Left kidney (tissue), 2 donors: Measurements from ENCODE around the gene PIGK. TPM values are rescaled to one million over a fixed set of nuclear protein-coding genes. Genes with fewer than 3 reads are reported as not detected.
"Not testable (repeated sequence)": the region's sequence is repeated elsewhere in the genome, so short reads cannot be mapped to it uniquely, and the experiment has no call there.

ENCODE experiments used
- DNase-seq: peaks from one replicate; pipeline ENCODE4 v3.0.0-alpha.2; 2013
- polyA plus RNA-seq: library from polyadenylated mRNA; unstranded; fragments of 120-200 nt; gene quantifications from one replicate; pipeline ENCODE4 v1.2.1, GENCODE V29; 2013; ENCODE audit not compliant: insufficient read length

Gene PIGK
- polyA plus RNA-seq, 1 donor: 49.0 TPM

DNA sequence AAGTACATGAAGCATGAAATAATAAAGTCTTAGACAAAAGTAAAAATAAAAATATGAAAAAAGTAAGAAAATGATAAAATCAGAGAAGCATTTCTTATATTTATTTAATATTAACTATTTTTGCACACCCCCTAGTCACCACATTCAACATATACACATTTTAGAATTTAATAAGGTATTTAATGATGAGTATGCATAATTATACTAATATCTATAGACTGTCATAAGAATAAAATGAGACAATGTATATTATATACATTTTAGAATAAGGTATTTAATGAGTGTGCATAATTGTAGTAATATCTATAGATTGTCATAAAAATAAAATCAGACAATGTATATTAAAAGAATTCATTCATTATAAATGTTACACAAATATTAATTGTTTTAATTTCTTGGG lies 18.9 kb downstream of the PIGK start:
- no peak for DNase-seq

DNA sequence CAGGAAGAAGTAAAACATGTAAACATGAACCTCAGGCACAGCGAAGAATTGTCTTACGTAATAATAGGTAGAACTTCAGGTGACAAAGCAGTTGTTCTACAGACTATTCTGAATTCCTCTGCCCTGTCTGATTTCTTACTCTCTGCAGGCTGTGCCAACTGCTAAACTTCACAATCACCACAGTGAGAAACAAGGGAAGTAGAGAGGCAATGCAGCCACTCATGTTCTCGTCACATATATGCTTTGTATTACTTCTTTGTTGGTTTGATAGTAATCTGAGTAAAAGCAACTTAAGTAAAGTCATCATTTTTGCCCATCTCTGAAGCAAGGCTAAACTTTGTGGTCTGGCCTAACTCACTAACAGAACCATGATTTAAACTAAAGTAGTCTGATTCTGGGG lies 21.9 kb downstream of the PIGK start:
- no peak for DNase-seq

DNA sequence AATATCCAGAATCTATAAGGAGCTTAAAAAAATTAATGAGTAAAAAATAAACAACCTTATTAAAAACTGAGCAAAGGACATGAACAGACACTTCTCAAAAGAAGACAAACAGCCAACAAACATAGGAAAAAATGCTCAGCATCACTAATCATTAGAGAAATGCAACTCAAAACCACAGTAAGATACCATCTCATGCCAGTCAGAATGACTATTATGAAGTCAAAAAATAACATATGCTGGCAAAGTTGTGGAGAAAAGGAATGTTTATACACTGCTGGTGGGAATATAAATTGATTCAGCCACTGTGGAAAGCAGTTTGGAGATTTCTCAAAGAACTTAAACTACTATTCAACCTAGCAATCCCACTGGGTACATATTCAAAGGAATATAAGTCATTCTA lies 25.3 kb downstream of the PIGK start:
- DNase-seq: no peak

DNA sequence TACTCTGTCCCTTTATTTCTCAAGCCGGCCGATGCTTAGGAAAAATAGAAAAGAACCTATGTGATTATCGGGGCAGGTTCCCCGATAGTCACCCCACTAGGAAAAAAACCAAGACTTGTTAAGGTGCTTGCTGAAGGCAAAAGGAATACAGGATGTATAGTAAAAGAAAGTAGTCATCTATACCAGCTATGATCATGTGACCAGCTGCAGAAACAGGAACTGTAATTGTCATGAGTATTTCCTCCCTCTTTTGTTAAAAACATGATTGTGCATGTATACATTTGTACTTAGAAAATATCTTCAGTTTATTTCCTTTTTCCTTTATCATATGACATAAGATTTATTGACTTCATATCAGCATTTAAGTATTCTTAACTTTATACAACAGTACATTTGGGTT lies 30.5 kb downstream of the PIGK start:
- no peak for DNase-seq

DNA sequence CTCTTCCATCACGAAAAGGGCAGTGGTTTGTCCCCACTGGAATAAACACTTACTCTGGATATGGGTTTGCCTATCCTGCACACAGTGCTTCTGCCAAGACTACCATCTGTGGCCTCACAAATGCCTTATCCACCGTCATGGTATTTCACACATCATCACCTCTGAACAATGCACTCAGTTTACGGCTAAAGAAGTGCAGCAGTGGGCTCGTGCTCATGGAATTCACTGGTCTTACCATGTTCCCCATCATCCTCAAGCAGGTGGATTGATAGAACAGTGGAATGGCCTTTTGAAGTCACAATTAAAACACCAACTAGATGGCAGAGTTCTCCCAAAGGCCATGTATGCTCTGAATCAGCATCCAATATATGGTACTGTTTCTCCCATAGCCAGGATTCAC lies 32.3 kb downstream of the PIGK start:
- DNase-seq: not testable (repeated sequence)

DNA sequence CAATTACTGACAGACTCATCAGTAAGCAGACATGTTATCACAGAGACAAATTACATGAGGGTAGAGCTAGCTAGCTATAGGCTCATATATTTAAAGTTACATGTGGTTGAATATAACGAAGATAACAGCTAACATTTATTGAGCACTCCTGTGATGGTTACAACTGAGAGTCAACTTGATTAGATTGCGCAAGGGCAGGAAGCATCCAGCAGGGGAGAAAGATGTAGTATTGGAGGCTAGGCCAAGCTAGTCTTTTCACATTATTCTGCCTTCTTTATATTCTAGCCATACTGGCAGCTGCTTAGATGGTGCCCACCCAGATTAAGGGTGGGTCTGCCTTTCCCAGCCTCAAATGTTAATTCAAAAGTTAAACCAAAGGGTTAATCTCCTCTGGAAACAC lies 37.1 kb downstream of the PIGK start:
- DNase-seq: no peak

DNA sequence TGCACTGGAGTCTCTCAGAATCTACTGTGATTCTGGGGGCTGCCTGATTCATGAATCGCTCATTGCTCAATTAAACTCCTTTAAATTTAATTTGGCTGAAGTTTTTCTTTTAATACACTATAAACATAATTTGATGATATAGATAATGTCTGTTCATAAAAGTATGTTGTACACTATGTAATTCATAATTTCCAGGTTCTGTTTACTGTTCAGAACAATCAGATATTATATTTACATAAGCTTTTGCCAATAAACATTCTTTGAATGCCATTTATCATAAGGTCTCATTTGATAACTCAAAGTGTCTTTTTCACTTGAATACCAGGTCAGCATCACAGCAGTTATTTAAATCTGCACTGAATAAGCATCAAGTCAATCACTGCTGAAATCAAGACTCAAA lies 39.6 kb downstream of the PIGK start:
- DNase-seq: no peak

DNA sequence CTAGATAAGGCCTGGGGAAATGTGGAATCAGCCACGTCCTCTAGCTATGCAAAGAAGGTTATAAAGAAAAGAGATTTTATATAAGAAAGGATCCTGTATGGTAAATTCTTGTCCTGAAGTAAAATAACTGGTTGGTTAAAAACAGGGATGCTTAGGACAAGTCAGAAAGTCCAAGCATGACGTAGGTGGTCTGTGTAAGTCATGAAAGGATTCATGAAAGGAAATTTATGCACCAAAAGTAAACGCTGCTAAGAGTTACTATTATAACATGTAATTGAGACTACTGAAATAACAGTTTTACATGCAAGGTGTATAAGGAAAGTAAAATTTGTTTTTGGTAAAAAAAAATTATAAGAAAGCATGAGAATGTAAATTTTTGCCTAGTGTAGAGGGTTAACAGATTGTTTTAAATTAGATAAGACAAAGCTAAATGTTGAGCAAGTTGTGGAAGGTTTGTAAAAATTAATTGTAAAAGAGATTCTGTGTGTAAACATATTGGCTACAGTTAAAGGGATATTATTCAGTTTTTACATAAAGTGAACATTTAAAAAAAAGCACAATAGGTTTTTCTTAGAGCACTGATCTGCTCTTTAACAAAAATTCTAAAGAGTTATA lies 43.9 kb downstream of the PIGK start:
- no peak for DNase-seq

DNA sequence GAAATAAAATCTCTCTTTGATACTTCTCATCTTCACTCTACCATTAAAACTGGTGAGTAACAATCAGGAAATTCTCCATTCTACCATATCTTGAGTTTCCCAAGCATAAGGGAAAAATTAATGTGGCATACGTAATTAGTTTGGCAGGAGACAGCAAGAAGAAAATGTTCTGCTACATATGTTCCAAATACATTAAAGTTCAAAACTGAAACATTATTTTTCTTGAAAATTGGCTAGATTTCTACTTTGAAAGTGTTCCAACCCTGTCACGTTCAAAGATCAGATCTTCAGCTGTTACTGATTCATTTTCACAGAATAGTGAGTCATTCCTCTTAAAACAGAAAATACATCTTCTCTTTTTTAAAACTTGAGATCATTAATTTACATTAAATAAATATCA lies 48.5 kb downstream of the PIGK start:
- DNase-seq: peak; percentile 8

DNA sequence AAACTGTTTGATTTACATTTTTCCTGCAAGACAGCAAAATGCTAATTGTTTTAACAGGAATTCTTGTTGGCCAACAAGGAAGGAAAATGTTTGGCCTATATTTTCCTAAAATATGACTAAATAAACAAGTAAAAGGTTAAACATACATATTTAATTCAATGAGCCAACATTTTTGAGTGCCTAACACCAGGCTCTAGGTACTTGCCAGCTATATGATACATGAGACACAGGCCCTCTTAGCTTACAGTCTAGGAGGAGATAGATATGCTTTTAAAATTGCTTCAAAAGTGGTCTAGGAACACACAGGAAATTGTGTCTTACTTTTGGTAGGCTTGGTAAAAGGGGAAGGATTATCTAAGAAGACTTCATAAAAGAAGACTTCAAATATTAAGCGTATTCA lies 50.9 kb downstream of the PIGK start:
- no peak for DNase-seq

DNA sequence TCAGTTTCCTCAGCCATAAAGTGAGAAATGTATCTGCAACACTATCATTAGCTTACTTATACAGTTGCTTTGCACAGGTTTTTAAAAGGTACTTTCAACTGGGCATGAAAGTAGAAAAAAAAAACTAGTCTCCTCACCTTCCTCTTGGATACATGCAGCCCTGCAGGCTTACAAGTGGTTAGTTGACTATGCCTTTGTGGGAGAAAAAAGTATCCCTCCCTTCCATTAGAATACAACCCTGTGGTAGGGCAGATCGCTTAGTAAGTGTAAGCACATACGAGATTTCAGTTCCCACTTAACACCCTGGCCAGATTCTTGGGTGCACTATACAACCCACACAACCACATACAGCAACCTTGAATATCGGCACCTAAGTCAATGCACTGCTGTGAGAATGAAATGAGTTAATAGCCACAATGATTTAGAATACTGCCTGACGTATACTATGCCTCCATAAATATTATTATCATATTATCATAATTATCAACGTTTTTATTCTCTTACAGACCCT lies 54.7 kb downstream of the PIGK start:
- DNase-seq: no peak

DNA sequence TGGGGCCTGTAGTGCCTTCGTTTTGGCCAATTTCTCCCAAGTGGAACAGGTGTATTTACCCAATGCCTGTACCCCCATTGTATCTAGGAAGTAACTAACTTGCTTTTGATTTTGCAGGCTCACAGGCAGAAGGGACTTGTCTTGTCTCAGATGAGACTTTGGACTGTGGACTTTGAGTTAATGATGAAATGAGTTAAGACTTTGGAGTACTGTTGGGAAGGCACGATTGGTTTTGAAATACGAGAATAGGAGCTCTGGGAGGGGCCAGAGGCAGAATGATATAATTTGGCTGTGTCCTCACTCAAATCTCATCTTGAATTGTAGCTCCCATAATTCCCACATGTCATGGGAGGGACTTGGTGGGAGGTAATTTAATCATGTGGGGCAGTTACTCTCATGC lies 59.5 kb downstream of the PIGK start:
- not testable (repeated sequence) for DNase-seq

DNA sequence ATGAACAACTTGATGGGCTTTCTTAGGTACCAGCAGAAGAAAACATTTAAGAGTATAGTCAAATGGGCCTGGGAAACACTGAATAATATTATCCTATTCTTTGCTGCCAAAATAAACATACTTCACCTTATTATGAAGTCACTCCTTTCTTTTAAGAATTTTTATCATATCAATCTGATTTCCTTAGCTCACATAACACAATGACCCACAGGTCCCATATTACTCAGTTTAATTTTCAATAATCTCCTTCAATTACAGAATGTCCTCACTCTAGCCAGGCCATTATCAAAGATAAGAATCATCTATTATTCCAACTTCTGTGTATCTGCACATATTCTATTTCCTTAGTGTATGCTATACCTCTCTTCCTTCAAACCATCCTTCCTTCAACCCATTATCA lies 63.0 kb downstream of the PIGK start:
- DNase-seq: no peak

DNA sequence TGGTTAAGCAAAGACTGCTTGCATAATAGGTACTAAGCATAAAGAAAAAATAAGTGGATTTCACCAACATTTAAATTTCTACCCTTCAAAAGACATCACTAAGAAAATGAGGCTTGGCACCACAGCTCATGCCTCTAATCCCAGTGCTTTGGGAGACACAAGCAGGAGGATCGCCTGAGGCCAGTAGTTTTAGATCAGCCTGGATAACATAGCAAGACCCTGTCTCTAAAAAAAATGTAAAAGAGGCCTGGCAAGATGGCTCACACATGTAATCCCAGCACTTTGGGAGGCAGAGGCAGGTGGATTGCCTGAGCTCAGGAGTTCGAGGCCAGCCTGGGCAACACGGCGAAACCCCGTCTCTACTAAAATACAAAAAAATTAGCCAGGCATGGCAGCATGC lies 73.0 kb downstream of the PIGK start:
- DNase-seq: no peak

DNA sequence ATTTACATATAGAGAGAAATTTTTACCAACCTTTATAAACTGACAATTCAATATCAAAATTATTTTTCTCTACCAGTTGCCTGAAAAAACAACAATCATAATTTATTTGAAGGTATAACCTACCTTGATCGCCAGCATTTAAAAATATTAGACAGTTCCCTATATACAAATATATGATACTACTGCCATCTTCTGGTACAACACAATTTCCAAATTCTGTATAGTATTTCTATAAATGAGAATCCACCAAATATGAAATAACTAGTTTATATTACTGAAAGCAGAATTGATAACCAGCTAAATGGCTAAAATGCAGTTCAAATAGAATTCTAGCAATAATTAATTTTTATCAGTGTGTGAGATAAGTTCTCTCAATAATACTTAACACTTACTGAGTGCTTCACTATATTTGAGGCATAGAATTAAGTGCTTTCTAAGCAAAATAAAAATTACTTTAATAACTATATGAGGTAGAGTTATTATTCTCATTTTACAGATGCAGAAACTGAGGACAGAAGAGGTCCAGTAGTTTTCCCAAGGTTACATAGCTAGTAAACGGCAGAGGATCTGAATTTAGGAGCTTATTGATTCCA lies 75.6 kb downstream of the PIGK start:
- no peak for DNase-seq

DNA sequence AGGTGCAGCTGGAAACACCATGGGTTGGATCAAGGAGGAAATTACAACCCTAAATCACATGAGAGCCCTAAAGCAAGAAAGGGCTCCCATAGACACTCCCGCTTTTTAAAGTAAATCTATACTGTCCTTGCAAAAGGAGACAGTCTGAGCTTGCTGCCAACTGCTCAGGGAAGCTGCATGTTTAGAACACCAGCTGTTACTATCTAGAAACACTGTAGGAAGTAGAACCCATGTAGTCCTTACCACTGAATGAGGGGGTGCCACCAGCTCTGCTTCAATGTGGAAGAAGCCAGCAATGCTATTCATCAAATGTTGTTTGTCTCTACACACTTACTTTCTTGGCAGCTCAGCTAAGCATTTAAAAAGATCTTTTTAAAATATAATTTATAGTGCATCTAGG lies 79.8 kb downstream of the PIGK start:
- DNase-seq: no peak

DNA sequence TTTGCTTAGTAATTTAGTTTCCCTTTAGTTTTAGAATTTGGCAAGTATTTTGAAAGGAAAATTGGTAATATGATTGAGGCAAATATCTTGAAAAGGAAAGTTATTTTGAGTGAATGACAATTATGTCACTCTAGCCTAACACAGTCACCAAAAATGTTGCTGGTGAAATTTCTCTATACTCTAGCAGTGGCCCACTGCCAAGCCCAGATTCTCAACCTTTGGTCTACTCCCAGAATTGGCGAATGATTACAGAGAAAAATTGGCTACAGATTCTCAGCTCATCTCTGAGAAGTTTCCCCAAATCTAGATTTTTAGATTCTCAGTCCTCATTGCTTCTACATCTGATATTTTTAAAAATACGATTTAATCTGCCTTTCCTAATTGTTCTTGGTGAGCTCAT lies 84.9 kb downstream of the PIGK start:
- no peak for DNase-seq

DNA sequence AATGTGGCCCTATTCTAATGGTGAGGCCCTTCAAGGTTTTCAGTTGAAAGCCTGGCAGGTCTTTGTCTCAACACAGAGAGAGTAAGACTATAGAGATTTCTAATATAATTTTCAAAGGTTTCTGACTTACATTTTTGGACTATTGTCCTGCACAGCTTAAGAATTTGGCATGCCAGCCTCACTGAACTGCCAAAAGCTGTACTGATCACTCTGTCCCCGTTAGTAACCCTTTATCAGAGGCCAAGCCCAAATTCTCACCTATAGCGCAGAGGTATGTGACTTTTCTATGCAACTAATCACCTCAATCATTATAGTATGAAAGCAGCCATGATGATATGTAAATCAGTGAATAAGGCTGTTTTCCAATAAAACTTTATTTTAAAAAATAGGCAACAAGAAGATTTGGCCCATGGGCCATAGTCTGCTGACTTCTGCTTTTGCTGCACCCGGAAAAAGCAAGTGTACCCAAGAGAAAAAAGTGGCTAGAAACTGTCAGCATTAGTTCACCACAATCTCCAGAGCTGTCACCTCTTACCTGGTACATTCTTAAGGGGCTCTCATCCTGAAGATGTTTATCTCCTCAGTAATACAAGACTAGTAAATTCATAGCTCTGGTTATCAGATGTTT lies 85.4 kb downstream of the PIGK start:
- no peak for DNase-seq

DNA sequence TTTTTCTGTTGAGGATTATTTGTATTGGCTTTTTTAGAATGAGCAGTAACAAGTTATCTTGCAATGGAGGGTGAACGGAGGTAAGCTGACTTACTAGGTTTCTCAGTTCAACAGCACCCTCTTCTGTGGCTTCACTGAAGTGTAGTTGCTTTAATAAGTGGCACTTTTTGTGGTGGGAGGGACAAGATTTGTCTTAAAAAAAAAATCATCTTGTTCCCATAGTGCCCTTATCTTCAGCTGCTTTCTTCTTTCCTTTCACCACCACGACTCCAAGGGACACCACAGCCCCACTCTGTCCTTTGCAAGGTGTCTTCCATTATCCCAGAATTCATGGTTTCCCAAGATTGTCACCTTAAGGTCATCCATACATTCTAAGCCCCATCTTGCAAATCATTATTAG lies 92.9 kb downstream of the PIGK start:
- peak; percentile 55 for DNase-seq

DNA sequence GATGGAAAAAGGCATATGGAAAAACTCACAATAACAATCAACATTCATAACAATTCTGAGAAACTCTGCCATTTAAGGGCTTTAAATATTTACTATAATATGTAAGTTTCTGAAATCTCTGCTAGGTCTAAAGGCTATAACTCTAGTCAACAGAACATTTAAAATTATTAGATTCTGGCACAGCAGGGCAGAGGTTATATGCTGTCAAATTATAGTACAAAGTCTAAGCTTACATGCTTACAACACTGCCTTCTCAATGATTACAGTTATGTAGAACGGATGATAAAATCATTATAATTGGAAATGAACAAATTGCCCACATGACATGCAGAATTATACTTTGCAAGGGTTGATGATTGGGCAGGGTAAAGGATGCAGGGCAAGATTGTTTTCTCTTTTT lies 97.7 kb downstream of the PIGK start:
- no peak for DNase-seq

DNA sequence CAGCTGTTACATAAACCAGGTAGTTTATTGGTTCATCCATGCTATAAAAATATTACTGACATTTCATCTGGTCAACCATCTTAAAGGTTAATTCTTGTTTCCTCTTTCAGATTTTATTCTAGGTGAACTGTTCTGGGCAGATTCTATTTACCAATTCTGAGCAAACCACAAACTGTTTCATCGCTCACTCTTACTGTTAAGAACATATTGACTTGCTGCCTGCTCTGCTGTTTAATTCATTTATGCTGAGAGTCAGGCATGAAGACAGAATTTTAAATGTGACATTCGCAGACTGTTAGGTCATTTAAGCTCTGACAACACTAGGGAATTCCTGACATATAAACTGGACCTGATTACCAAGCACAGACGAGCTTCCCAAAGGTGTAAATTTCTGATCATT lies 98.3 kb downstream of the PIGK start:
- DNase-seq: no peak

DNA sequence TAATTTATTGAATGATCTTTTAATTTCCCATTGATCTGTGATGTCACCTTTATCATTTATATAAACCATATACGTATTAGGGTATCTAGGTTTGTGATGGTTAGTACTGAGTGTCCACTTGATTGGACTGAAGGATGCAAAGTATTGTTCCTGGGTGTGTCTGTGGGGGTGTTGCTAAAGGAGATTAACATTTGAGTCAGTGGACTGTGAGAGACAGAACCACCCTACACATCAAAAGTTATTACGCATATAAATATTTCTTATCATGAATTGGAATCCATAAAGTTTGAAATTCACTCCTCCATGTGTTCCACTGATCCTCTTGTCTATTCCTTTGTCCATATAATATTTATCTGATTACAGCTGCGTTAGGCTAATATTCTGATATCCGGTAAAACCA lies 100.5 kb downstream of the PIGK start:
- DNase-seq: no peak

DNA sequence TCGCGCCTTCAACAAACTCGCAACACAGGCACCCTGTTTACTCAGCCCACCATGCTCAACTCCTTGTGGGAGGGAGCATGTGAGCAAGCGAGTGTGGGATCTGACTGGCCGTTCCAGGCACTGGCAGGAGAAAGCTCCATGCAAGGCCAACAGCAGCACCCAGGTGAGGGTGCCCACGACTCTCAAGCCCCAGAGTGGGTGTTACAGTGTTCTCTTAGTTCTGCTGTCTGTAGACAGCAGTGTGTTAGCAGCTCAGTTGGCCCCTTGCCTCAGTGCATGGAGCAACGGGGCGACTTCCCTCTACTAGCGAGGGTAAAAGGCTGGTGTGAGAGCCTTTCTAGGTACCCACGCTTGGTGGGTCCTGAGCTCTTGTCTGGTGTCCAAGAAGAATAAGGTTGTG lies 114.6 kb downstream of the PIGK start:
- no peak for DNase-seq

DNA sequence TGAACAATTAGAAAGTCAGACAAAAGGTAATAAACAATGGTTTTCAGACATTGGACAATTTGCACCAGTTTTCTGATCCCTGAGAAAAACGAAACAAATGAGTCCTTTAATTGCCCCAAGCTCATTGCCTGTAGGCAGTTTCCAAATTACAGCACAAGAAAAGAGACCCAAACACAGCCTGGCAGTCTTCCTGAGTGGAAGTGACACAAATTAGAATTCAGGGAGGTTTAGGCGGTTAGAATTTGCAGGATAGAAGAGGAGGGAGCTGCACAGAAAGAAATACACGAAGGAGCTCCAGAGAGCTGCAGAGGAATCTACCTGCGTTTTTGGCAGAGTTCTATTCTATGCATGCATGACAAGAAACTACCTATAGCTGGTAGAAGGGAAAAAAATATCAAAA lies 115.7 kb downstream of the PIGK start:
- no peak for DNase-seq
